Activated naive CD4-positive, alpha-beta T cell treated with anti-CD3 and anti-CD28 coated beads, Interleukin-2, amount 50 U/mL, for 24 hours (primary cell): ENCODE data around the gene RYR3.

Experiments
- H3K27ac Mint-ChIP-seq: one replicate; pipeline ENCODE4 v1.8.0; 2021; ENCODE audit warnings: mild to moderate bottlenecking, mixed read lengths
- H3K27me3 Mint-ChIP-seq: one replicate; pipeline ENCODE4 v1.8.0; 2021; ENCODE audit warnings: mixed read lengths
- H3K36me3 Mint-ChIP-seq: one replicate; pipeline ENCODE4 v1.8.0; 2021; ENCODE audit warnings: mixed read lengths
- H3K4me1 Mint-ChIP-seq: one replicate; pipeline ENCODE4 v1.8.0; 2021; ENCODE audit warnings: mixed read lengths
- H3K4me3 Mint-ChIP-seq: one replicate; pipeline ENCODE4 v1.8.0; 2021; ENCODE audit warnings: mild to moderate bottlenecking, mixed read lengths
- H3K9me3 Mint-ChIP-seq: one replicate; pipeline ENCODE4 v1.8.0; 2021; ENCODE audit warnings: mixed read lengths

The RYR3 gene

GRCh38 chr15:33526532-33526931 is 215.8 kb downstream of the RYR3 start:
- H3K4me3 Mint-ChIP-seq: no peak overlapping the region
- no peaks in the 10 kb centered on the region for H3K36me3 Mint-ChIP-seq
- no peaks in the 10 kb centered on the region for H3K9me3 Mint-ChIP-seq
- H3K27ac Mint-ChIP-seq: no peak overlapping the region
- peaks cover 3% of the 10 kb centered on the region for H3K27me3 Mint-ChIP-seq
- H3K4me1 Mint-ChIP-seq: no peaks in the 10 kb centered on the region

- Mint-ChIP-seq H3K27me3 (peaks cover 7% of the 10 kb centered on the region), H3K27ac (no peak overlapping the region), H3K4me1 (no peaks in the 10 kb centered on the region), H3K36me3 (no peaks in the 10 kb centered on the region), H3K9me3 (no peaks in the 10 kb centered on the region), H3K4me3 (no peak overlapping the region)
Observed at GRCh38 chr15:33533197-33533596, 222.4 kb downstream of the RYR3 start.

- Mint-ChIP-seq H3K9me3 (no peaks in the 10 kb centered on the region), H3K27ac (no peak overlapping the region), H3K4me1 (no peaks in the 10 kb centered on the region), H3K36me3 (no peaks in the 10 kb centered on the region), H3K4me3 (no peak overlapping the region), H3K27me3 (peaks cover 5% of the 10 kb centered on the region)
Observed at GRCh38 chr15:33534642-33535041, 223.9 kb downstream of the RYR3 start.

GRCh38 chr15:33535135-33535534 is 224.4 kb downstream of the RYR3 start:
- Mint-ChIP-seq H3K9me3 (no peaks in the 10 kb centered on the region), H3K27ac (no peak overlapping the region), H3K4me3 (no peak overlapping the region), H3K4me1 (no peaks in the 10 kb centered on the region), H3K27me3 (peaks cover 7% of the 10 kb centered on the region), H3K36me3 (no peaks in the 10 kb centered on the region)

GRCh38 chr15:33539825-33540573 is 229.2 kb downstream of the RYR3 start:
- H3K9me3 Mint-ChIP-seq: no peaks in the 10 kb centered on the region
- no peaks in the 10 kb centered on the region for H3K4me1 Mint-ChIP-seq
- H3K27ac Mint-ChIP-seq: no peak overlapping the region
- no peak overlapping the region for H3K4me3 Mint-ChIP-seq
- H3K27me3 Mint-ChIP-seq: peaks cover 12% of the 10 kb centered on the region
- no peaks in the 10 kb centered on the region for H3K36me3 Mint-ChIP-seq

- H3K27me3 Mint-ChIP-seq: peaks cover 8% of the 10 kb centered on the region
- H3K27ac Mint-ChIP-seq: no peak overlapping the region
- H3K9me3 Mint-ChIP-seq: no peaks in the 10 kb centered on the region
- no peak overlapping the region for H3K4me3 Mint-ChIP-seq
- no peaks in the 10 kb centered on the region for H3K4me1 Mint-ChIP-seq
- H3K36me3 Mint-ChIP-seq: no peaks in the 10 kb centered on the region
Observed at GRCh38 chr15:33543957-33544356, 233.2 kb downstream of the RYR3 start.

GRCh38 chr15:33545866-33546265 is 235.1 kb downstream of the RYR3 start:
- no peak overlapping the region for H3K27ac Mint-ChIP-seq
- no peaks in the 10 kb centered on the region for H3K9me3 Mint-ChIP-seq
- no peak overlapping the region for H3K4me3 Mint-ChIP-seq
- H3K27me3 Mint-ChIP-seq: peaks cover 7% of the 10 kb centered on the region
- no peaks in the 10 kb centered on the region for H3K36me3 Mint-ChIP-seq
- no peaks in the 10 kb centered on the region for H3K4me1 Mint-ChIP-seq

- H3K4me3 Mint-ChIP-seq: no peak overlapping the region
- no peaks in the 10 kb centered on the region for H3K36me3 Mint-ChIP-seq
- H3K9me3 Mint-ChIP-seq: no peaks in the 10 kb centered on the region
- no peaks in the 10 kb centered on the region for H3K4me1 Mint-ChIP-seq
- H3K27ac Mint-ChIP-seq: no peak overlapping the region
- peaks cover 2% of the 10 kb centered on the region for H3K27me3 Mint-ChIP-seq
Observed at GRCh38 chr15:33547876-33548275, 237.1 kb downstream of the RYR3 start.

GRCh38 chr15:33551860-33552259 is 241.1 kb downstream of the RYR3 start:
- Mint-ChIP-seq H3K4me1 (no peaks in the 10 kb centered on the region), H3K4me3 (no peak overlapping the region), H3K27ac (no peak overlapping the region), H3K27me3 (peaks cover 2% of the 10 kb centered on the region), H3K9me3 (no peaks in the 10 kb centered on the region), H3K36me3 (no peaks in the 10 kb centered on the region)

GRCh38 chr15:33553157-33553556 is 242.4 kb downstream of the RYR3 start:
- Mint-ChIP-seq H3K4me1 (no peaks in the 10 kb centered on the region), H3K9me3 (no peaks in the 10 kb centered on the region), H3K4me3 (no peak overlapping the region), H3K27me3 (peaks cover 1% of the 10 kb centered on the region), H3K27ac (no peak overlapping the region), H3K36me3 (no peaks in the 10 kb centered on the region)

- Mint-ChIP-seq H3K36me3 (no peaks in the 10 kb centered on the region), H3K27ac (no peak overlapping the region), H3K4me3 (no peak overlapping the region), H3K27me3 (peaks cover 7% of the 10 kb centered on the region), H3K4me1 (no peaks in the 10 kb centered on the region), H3K9me3 (no peaks in the 10 kb centered on the region)
Observed at GRCh38 chr15:33559207-33559890, 248.6 kb downstream of the RYR3 start.

- Mint-ChIP-seq H3K4me3 (no peak overlapping the region), H3K9me3 (no peaks in the 10 kb centered on the region), H3K27ac (no peak overlapping the region), H3K4me1 (no peaks in the 10 kb centered on the region), H3K27me3 (peaks cover 9% of the 10 kb centered on the region), H3K36me3 (no peaks in the 10 kb centered on the region)
Observed at GRCh38 chr15:33561407-33561806, 250.6 kb downstream of the RYR3 start.

- Mint-ChIP-seq H3K4me1 (no peaks in the 10 kb centered on the region), H3K4me3 (no peak overlapping the region), H3K27me3 (peaks cover 10% of the 10 kb centered on the region), H3K9me3 (no peaks in the 10 kb centered on the region), H3K36me3 (no peaks in the 10 kb centered on the region), H3K27ac (no peak overlapping the region)
Observed at GRCh38 chr15:33561967-33562366, 251.2 kb downstream of the RYR3 start.

- H3K9me3 Mint-ChIP-seq: no peaks in the 10 kb centered on the region
Observed at GRCh38 chr15:33565094-33565493, 254.3 kb downstream of the RYR3 start.

GRCh38 chr15:33567652-33568051 is 256.9 kb downstream of the RYR3 start:
- Mint-ChIP-seq H3K36me3 (no peaks in the 10 kb centered on the region), H3K27me3 (peaks cover 4% of the 10 kb centered on the region), H3K4me3 (no peak overlapping the region), H3K9me3 (no peaks in the 10 kb centered on the region), H3K4me1 (no peaks in the 10 kb centered on the region), H3K27ac (no peak overlapping the region)

More at GRCh38 chr15:33565094-33565493, 254.3 kb downstream of the RYR3 start:
- Mint-ChIP-seq H3K4me1 (no peaks in the 10 kb centered on the region), H3K27me3 (peaks cover 7% of the 10 kb centered on the region), H3K27ac (no peak overlapping the region), H3K4me3 (no peak overlapping the region), H3K36me3 (no peaks in the 10 kb centered on the region)

- Mint-ChIP-seq H3K4me1 (no peaks in the 10 kb centered on the region), H3K9me3 (no peaks in the 10 kb centered on the region), H3K4me3 (no peak overlapping the region), H3K27me3 (peaks cover 5% of the 10 kb centered on the region), H3K27ac (no peak overlapping the region), H3K36me3 (no peaks in the 10 kb centered on the region)
Observed at GRCh38 chr15:33569036-33569435, 258.3 kb downstream of the RYR3 start.
